GM18505 (cell line): ENCODE measurements around the gene COX11.

Experiments used
- ATAC-seq: cut with Tn5 transposase; IDR thresholded peaks from one replicate; pipeline ENCODE4 v1.9.1; 2021; ENCODE audit not compliant: unreplicated experiment
- POLR2A ChIP-seq: IDR thresholded peaks from 4 replicates; pipeline ENCODE4 v1.6.1; 2011; ENCODE audit warnings: borderline replicate concordance; ENCODE audit not compliant: insufficient read depth, insufficient read length; ENCODE audit errors: extremely low read depth

The COX11 gene

DNA sequence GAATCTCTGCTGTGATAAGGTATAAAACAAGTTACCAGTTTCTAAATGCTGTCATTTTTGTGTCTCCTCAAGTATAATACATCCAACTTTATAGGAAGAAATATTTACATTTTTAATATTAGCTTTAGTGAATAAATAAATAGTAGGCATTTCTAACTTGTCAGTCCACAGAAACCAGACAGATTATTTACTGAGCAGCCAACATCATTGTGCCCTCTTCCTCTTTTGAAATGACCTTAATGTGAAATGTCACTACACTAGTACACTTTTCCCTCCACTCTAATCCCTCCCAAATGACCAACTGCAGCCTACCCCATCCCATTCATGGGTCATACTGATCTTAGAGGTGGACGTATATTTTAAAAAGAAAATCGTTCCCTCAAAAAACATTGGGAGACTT, 9.3 kb upstream of the COX11 start:
- ATAC-seq = no peak
- TF ChIP-seq POLR2A = no peak

DNA sequence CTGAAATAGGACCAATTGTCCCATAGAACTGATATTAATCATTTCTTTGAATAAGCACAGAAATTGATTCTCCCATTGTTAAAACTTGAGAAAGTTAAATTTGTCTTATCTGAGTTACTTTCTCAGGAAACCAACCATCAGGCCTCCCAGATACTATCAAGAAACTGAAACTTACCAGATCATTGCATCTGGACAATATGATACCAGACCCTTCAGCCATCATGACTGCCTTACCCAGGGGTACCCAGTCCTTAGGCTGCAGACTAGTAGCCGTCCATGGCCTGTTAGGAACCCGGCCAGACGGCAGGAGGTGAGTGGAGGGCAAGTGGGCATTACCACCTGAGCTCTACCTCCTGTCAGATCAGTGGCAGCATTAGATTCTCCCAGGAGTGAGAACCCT, 7.9 kb upstream of the COX11 start:
- no peak for ATAC-seq
- no peak for TF ChIP-seq POLR2A

DNA sequence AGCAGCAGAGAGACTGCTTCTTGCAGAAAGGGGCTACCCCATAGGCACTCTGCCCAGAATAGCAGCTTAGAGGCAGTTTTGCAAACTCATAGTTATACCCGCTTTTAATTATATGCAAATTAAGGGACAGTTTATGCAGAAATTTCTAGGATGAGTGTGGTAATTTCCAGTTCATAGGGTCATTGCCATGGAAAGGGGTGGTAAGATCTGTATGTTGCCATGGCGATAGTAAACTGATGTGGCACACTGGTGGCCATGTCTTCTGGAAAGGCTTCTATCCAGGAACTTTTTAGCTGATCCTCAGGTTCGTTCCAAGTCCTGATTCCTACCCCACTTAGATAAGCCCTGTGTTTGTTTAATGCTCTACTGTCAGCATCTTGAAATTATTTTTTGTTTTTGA, 6.3 kb upstream of the COX11 start:
- no peak for ATAC-seq
- no peak for TF ChIP-seq POLR2A

DNA sequence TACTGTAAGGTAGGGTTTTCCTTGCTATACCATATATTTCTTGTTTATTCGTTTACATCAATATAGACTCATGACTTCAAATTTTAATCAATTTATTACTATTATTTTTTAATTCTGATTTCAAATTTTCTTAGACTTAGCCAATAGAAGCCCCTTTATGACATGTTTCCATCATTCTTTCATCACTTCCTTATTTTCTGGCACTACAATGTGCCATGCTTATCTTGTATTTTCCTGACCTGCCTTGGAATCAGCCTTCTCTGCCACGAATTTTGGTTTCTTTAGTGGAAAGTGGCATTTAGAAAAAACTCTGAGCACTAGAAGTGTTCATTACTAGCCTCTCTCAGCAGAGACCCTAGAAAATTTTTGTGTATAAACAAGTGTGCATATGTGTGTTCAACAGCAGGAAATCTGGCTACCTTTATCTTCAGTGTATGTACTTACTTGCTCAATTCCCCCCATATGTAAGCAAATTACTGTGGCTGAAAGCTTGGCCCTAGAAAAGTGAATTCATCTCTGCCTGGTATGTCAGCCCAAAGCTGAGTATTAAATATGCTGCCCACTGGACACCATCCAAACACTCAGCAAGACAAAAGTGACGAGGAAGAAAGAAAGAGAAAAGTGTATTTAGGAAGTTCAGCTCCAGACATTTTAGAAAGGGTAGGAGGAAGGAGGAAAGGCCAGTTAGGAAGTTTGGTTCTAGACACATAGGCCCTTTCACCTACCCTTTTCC, 4.1 kb upstream of the COX11 start:
- no peak for ATAC-seq
- no peak for TF ChIP-seq POLR2A

DNA sequence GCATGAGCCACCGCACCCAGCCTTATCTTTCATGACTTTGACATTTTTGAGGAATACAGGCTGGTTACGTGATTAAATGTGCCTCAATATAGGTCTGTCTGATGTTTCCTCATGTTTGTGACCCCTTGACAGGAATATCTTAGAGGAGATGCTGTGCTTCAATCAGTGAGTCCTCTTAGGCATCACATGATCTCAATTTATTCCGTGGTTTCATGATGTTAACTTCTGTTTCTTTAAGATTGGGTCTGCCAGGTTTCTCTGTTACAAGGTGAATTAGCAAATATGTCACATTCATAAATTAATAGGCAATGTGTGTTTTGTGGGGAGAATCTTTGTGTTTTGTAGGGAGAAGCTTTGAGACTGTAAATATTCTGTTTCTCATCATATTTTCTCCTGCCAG, 3.4 kb upstream of the COX11 start:
- ATAC-seq = no peak
- TF ChIP-seq POLR2A = no peak

DNA sequence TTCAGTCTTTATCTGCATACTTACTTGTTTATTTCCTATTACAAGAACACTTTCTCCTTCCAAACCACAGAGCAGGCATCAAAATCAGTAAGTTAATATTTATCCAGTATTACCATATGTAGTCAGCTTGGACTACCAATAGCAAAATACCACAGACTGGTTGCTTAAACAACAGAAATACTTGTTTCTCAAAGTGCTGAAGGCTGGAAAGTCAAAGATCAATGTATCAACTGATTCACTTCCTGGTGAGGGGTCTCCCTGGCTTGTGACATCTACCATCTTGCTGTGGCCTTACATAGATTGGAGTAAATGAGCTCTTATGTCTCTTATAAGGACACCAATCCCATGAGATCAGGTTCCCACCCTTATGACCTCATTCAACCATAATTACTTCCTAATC, 2.7 kb upstream of the COX11 start:
- ATAC-seq = no peak
- TF ChIP-seq POLR2A = no peak

DNA sequence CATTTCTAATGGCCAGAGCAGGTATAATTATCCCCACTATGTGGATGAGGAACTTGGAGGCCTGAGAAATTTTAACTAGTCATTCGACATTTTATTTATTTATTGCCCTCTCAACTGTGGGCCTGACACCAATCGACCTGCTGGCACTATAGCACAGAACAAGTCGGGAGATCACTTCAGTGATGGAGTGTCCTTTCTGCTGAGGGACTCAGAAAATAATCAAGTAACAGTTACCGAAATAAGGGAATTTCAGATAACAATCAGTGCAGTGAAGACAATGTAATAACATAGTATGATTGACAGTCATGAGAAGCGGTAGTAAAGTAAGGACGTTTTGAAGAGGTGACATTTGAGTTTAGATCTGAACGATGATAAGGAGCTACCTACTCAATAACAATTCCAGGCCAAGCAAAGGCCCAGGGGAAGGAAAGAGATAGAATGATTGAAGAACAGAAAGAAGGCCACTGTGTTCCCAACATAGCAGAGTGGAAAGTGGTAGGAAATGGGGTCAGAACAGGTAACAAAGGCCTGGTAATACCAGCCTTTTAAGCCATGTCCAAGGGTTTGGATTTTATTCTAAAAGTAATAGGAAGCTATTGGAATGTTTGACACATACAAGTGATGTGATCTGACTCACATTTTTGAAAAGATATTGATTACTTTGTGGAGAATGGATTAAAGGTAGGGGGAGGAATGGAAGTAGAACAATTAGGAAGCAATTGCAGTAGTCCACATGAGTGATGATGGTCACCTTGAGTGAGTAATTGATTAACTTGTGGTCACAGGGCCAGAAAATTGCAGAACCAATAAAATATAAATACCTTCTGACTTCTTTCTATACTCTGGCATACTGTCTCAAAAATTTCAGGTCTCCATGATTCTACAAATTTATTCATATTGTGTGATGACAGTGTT, 1.5 kb upstream of the COX11 start:
- no peak for ATAC-seq
- TF ChIP-seq POLR2A = no peak

DNA sequence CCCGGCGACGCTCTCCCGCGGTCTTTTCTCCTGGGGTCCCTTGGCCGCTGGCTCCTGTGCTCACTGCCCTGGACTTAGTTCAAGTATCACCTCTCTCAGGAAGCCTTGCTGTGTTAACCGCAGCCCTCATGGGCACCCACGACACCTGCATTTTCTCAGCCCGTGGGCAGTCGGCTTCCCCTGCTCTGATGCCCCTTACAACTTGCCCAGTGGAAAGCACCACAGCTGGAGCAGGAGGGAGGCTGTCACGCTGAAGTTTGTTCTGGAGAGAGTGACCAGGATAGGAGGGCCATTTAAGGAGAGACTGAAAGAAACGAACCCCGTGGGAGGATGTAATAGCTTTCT, 506 bp upstream of the COX11 start:
- ATAC-seq = peak; percentile 33
- TF ChIP-seq POLR2A = no peak

DNA sequence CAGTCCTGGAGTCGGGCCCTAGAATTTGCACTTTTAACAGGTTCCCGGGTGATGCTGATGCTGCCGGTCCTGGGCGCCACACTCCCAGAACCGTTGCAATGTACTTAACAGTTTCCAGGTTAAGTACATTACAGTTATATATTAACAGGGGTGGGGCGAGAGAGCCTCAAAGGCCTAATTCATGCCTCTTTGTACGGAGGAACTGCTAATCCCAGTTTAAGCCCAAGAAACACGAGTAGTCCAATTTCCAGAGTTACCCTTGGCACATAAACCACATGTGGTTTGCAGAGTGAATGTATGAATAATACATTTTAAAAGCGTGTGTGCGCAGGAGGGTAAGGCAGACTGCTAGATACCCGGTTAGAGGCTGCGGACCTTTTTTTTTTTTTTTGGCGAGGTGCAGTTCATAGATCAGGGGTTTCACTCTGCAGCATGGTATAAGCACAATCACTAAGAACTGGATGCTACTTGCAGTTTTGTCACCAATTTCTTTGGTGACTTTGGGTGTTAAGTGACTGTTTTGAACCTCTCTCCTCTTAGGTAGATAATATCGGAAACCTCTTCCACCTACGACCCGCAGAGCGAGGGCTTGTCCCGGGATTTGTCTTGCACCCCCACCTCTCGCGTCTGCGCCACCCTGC, 713 bp downstream of the COX11 start:
- no peak for TF ChIP-seq POLR2A
- ATAC-seq = peak; percentile 21

DNA sequence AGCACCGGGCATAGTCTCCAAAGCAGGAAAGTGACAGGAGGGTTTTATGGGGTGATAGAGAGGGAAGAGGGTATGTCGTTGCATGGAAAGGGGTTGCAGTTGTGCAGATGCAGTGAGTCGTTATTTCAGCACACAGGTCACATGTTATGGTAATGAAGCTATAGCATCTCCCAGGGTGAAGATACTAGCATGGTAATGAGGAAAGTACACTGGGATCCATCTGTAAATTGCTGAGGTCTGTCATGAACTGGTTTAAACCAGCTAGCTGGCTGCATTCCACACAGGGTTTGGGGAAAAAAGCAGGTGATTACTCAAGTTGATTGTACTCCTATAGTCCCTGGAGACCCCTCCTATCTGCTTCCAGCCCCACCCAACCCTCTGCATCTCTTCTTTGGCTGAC, 11.7 kb downstream of the COX11 start:
- no peak for ATAC-seq
- no peak for TF ChIP-seq POLR2A

DNA sequence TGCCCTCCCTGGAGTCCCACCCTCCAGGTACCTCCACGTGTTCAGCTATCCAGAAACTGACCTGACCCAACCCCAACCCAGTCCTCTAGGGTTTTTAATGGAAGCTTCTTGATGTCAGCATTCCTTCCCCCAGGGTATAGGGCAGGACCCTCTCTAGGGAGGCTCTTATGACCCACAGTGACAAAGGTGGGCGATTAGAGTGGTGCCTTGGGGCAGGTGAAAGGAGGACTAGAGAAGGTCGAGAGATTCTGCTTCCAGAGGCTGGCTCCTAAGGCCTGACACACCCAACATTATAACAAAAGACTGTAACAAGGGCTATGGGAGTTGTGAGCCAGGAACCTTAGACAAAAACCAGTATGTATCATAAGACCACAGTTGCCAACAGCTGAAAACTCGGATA, 17.2 kb downstream of the COX11 start:
- no peak for ATAC-seq
- TF ChIP-seq POLR2A = no peak

DNA sequence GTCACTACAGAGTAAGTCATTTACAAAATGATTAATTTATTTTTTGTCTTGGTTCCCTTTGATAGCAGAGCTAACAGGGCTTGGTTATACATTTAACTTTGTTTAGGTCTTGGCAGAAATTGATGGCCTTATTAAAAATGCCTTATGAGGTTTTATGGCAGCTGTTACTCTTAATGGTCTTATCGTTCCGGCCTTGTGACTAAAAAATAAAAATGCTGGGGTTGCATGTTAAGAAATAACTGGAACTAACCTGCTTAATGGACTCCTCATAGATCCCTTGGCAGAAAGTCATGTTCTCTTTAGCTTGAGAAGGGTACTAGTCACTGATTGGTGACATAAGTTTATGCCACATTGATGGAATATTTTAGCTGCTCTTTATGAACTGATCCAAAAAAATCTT, 18.3 kb downstream of the COX11 start:
- TF ChIP-seq POLR2A = no peak
- ATAC-seq = no peak

DNA sequence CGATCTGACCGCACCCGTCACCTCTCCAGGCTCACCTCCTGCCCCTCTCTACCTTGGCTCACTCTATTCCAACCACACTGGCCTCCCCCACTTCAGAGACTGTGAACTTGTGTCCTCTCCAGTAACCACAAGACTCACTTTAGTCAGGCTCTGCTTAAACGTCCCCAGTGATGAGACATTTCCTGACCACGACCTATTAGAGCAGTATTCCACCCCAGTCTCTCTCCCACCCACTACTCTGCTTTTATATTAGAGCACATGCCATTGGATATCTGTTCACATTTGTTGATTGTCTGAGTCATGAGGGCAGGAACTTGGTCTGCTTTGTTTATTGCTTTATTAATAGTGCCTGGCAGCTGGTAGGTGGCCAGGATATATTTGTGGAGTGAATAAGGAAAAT, 20.1 kb downstream of the COX11 start:
- peak; percentile 76 for ATAC-seq
- TF ChIP-seq POLR2A = no peak

DNA sequence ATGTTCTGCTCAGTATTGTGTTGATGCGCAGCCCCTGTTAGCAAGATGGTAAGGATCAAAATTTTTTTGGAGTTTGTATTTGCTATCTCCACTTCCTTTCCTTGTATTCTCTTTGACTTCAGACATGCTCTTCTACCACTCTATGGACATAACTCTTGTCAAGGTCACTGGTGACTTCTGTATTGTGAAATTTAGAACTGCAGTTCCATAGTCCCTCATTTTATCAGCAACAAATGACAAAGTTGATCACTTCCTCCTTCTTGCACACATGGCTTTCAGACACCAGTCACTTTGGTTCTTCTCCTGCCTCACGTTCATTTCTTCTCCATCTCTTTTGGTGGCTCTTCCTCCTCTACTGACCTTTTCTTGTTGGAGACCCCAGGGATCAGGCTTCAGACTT, 21.1 kb downstream of the COX11 start:
- no peak for ATAC-seq
- no peak for TF ChIP-seq POLR2A
